GM12878 (cell line): ENCODE results near the gene TMEM138.

Experiments used
- CREB1 ChIP-seq: IDR thresholded peaks from 2 replicates; pipeline ENCODE4 v1.6.1; 2012; ENCODE audit warnings: low read depth, mild to moderate bottlenecking, inconsistent platforms
- HDAC2 ChIP-seq: fragments of 200-600 bp; sonication (generic); IDR thresholded peaks from 2 replicates; pipeline ENCODE4 v1.6.1; 2017
- JUNB ChIP-seq: IDR thresholded peaks from 2 replicates; pipeline ENCODE4 v1.6.1; 2016; ENCODE audit warnings: antibody characterized with exemption, mild to moderate bottlenecking
- MXI1 ChIP-seq: fragments of 150-350 bp; IDR thresholded peaks from 2 replicates; pipeline ENCODE4 v1.6.1; 2011; ENCODE audit warnings: low read depth, mild to moderate bottlenecking, inconsistent platforms, low read length, improper control_type of control experiment
- POLR2A ChIP-seq: IDR thresholded peaks from 2 replicates; pipeline ENCODE4 v1.6.1; 2011; ENCODE audit warnings: low read depth, mild to moderate bottlenecking, low read length
- POLR2AphosphoS5 ChIP-seq: IDR thresholded peaks from 2 replicates; pipeline ENCODE4 v1.6.1; 2011; ENCODE audit warnings: mild to moderate bottlenecking, low read length, inconsistent platforms
- TF ChIP-seq, protein P1 (sequence below), 3 experiments: IDR thresholded peaks in 2 of 3; conservative IDR thresholded peaks in 1 of 3; 2 replicates each; pipeline ENCODE4 v1.5.1; 2011; ENCODE audit warnings: low read depth in 3 of 3, low read length in 3 of 3, mild to moderate bottlenecking in 3 of 3, control low read depth in 2 of 3, moderate library complexity in 2 of 3, inconsistent platforms in 1 of 3, mixed read lengths in 1 of 3; ENCODE audit not compliant: control insufficient read depth in 2 of 3, insufficient read depth in 1 of 3; ENCODE audit errors: extremely low read depth in 1 of 3

DNA sequence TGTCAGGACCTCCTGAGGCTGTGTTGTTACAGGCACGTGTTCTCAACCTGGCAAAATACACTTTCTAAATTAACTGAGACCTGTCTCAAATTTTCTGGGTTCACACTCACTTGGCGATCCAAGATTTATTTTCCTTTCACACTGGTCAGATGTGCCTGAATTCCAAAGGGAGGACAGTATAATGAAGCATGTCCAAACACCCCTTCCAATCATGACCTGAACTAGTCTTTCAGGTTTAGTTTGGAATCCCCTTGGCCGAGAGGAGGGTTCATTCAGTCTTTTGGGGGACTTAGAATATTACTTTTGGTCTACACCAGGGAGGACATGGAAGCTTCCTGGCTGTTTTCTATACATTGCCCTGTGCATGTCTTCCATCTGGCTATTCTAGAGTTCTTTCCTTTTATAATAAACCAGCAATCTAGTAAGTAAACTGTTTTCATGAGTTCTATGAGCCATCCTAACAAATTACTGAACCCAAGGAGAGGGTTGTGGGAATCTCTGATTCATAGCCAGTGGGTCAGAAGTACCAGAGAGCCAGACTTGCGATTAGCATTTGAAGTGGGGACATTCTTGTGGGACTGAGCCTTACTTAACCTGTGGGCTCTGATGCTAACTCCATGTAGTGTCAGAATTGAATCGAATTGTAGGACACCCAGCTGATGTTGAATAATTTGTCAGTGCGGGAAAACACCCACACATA is 15.4 kb downstream of the TMEM138 start:
- no peak for TF ChIP-seq POLR2AphosphoS5
- TF ChIP-seq MXI1, result no peak
- TF ChIP-seq HDAC2, result no peak
- TF ChIP-seq POLR2A, result no peak
- TF ChIP-seq, protein P1, sequence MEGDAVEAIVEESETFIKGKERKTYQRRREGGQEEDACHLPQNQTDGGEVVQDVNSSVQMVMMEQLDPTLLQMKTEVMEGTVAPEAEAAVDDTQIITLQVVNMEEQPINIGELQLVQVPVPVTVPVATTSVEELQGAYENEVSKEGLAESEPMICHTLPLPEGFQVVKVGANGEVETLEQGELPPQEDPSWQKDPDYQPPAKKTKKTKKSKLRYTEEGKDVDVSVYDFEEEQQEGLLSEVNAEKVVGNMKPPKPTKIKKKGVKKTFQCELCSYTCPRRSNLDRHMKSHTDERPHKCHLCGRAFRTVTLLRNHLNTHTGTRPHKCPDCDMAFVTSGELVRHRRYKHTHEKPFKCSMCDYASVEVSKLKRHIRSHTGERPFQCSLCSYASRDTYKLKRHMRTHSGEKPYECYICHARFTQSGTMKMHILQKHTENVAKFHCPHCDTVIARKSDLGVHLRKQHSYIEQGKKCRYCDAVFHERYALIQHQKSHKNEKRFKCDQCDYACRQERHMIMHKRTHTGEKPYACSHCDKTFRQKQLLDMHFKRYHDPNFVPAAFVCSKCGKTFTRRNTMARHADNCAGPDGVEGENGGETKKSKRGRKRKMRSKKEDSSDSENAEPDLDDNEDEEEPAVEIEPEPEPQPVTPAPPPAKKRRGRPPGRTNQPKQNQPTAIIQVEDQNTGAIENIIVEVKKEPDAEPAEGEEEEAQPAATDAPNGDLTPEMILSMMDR (IDR thresholded peaks at IDR 0.05 in 2 of 3, conservative IDR thresholded peaks at IDR 0.05 in 1 of 3; ENCODE audit: control insufficient read depth in 2 of 3, extremely low read depth in 1 of 3, insufficient read depth in 1 of 3, low read depth in 3 of 3, low read length in 3 of 3), result no peak
- TF ChIP-seq JUNB, result no peak
- TF ChIP-seq CREB1, result no peak
